ES-I3 (cell line): Measurements from ENCODE around the gene PIK3CD.
"Not testable (repeated sequence)": the region's sequence is repeated elsewhere in the genome, so short reads cannot be mapped to it uniquely, and the experiment has no call there.

ENCODE experiments used
- H3K36me3 ChIP-seq: 2 replicates; pipeline ENCODE4 v1.6.1; 2013; ENCODE audit warnings: mild to moderate bottlenecking, low read length, control low read depth, moderate library complexity; ENCODE audit not compliant: insufficient read depth
- H3K4me1 ChIP-seq: 2 replicates; pipeline ENCODE4 v1.6.1; 2013; ENCODE audit warnings: mild to moderate bottlenecking, control low read depth, low read length; ENCODE audit not compliant: insufficient read depth
- H3K9ac ChIP-seq: 2 replicates; pipeline ENCODE4 v1.6.1; 2013; ENCODE audit warnings: low read depth, mild to moderate bottlenecking, low read length, moderate library complexity
- H3K9me3 ChIP-seq: 2 replicates; pipeline ENCODE4 v1.6.1; 2013; ENCODE audit warnings: mild to moderate bottlenecking, low read length, moderate library complexity; ENCODE audit not compliant: control insufficient read depth, insufficient read depth

The PIK3CD gene

GRCh38 chr1:9730096-9730901 lies 78.8 kb downstream of the PIK3CD start:
- peaks cover 23% of the 10 kb centered on the region for H3K36me3 ChIP-seq
- no peaks in the 10 kb centered on the region for H3K4me1 ChIP-seq
- no peaks in the 10 kb centered on the region for H3K9me3 ChIP-seq
- H3K9ac ChIP-seq = no peak overlapping the region

DNA sequence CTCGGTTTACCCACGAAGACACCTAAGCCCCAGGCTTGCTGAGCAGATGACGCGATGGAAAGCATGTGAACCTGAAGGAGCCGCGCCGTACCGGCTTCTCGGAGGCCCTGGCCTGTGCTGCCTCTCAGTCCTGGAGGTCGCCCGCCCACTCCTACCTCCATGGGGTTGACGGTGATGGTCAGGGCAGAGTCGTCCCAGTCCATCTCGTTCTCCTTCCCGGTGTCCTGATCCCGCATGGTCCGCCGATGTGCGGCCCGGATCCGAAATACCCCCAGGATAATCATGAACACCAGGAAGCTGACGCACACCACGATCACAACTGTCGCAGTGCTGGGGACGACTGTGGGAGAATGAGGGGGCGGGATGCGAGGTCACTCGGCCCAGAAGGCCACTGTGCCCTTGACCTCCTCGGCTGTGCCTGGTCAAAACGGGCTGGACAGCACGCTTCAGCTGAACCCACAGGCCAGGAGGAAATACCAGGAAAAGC lies 79.6 kb downstream of the PIK3CD start:
- H3K4me1 ChIP-seq = no peaks in the 10 kb centered on the region
- H3K36me3 ChIP-seq = peaks cover 27% of the 10 kb centered on the region
- no peak overlapping the region for H3K9ac ChIP-seq
- H3K9me3 ChIP-seq = no peaks in the 10 kb centered on the region

- H3K36me3 ChIP-seq = peaks cover 27% of the 10 kb centered on the region
- no peaks in the 10 kb centered on the region for H3K4me1 ChIP-seq
- H3K9ac ChIP-seq = no peak overlapping the region
- no peaks in the 10 kb centered on the region for H3K9me3 ChIP-seq
Observed at GRCh38 chr1:9731561-9731960, 80.0 kb downstream of the PIK3CD start.

GRCh38 chr1:9732123-9732971 lies 80.8 kb downstream of the PIK3CD start:
- Histone ChIP-seq H3K4me1 (no peaks in the 10 kb centered on the region), H3K9me3 (no peaks in the 10 kb centered on the region), H3K36me3 (peaks cover 30% of the 10 kb centered on the region), H3K9ac (no peak overlapping the region)

DNA sequence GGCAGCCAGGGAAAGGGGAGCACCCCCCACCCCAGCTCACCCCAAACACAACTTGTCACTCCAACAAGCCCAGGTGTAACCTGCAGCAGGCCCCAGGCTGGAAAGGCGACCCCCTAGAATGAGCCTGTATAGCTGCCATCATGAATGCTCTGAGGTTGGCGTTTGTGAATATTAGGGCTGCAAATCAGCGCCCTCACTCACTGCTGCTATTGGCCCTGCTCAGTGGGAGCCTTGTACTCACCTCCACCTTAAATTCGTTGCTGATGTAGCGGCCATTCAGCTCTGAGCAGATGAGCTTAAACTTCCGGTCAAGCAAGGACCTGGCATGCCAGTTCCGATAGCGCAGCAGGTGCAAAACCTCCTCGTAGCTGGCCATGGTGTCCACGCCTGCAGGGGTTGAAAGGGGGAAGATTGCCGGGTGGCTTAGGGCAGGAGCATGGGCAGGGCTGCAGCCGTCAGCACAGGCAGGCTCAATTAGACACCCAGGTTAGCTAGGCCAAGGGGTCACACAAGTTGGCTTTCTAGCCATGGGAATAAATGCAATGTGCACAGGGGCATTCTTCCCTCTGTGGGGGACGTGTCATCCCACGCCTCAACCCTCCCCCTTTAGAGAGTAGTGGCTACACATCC lies 81.7 kb downstream of the PIK3CD start:
- Histone ChIP-seq H3K9ac (no peak overlapping the region), H3K36me3 (peaks cover 30% of the 10 kb centered on the region), H3K9me3 (no peaks in the 10 kb centered on the region), H3K4me1 (no peaks in the 10 kb centered on the region)

GRCh38 chr1:9735800-9736199 lies 84.3 kb downstream of the PIK3CD start:
- Histone ChIP-seq H3K4me1 (no peaks in the 10 kb centered on the region), H3K9me3 (no peaks in the 10 kb centered on the region), H3K9ac (no peak overlapping the region), H3K36me3 (peaks cover 28% of the 10 kb centered on the region)

DNA sequence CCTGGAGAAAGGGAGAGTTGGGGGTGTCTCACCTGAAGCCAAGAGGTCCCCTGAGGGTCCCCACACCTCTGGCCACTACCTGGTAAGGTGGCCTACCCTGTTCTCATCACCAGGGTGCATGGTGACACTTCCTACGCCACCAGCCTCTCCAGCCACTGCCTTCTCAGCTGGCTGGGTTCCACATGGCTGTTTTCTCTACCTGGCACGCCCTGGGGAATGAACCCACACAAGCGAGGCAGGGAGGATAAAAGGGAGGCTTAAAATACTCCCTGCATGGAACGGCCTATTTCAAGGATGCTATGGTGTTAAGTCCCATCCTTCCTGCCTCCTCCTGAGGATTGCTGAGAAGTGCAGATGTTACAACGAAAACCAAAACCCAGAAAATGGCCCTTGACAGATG lies 84.7 kb downstream of the PIK3CD start:
- H3K9me3 ChIP-seq = no peaks in the 10 kb centered on the region
- H3K9ac ChIP-seq = no peak overlapping the region
- H3K4me1 ChIP-seq = no peaks in the 10 kb centered on the region
- H3K36me3 ChIP-seq = peaks cover 29% of the 10 kb centered on the region

GRCh38 chr1:9737057-9737456 lies 85.5 kb downstream of the PIK3CD start:
- peaks cover 34% of the 10 kb centered on the region for H3K36me3 ChIP-seq
- no peak overlapping the region for H3K9ac ChIP-seq
- no peaks in the 10 kb centered on the region for H3K4me1 ChIP-seq
- H3K9me3 ChIP-seq = no peaks in the 10 kb centered on the region

- H3K36me3 ChIP-seq = peaks cover 34% of the 10 kb centered on the region
- no peaks in the 10 kb centered on the region for H3K9me3 ChIP-seq
- H3K9ac ChIP-seq = no peak overlapping the region
- H3K4me1 ChIP-seq = no peaks in the 10 kb centered on the region
Observed at GRCh38 chr1:9737671-9738070, 86.1 kb downstream of the PIK3CD start.

DNA sequence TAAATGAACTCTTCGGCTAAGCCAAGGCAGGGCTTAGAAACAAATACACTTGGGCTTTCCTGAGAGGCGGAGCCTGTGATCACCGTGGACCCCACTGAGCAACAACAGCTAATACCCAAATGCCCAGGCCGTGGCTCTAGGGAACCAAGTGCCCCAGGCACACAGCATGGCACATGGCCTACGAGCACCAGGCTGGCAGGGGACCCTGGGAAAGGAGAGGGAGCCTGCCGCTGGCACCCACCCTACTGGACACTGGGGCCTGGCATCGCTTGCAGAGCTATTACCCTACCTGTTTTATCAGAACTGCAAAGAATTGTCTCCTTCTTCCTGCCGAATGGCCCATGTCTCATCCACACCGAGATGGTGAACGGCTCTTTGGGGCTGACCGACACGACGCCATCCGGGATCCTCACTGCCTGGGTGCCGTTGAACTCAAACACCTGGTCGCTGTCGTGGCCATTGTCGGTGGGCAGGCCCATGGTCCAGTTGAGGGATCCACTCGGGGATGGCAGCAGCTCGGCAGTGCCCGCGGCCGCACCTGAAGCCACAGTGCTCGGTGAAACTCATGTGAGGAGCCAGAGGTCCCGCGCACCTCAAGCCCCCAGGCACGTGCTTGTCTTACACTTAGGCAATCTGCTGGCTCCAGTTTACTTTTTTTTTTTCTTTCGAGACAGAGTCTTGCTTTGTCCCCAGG lies 92.7 kb downstream of the PIK3CD start:
- Histone ChIP-seq H3K4me1 (no peaks in the 10 kb centered on the region), H3K36me3 (peaks cover 24% of the 10 kb centered on the region), H3K9me3 (no peaks in the 10 kb centered on the region), H3K9ac (no peak overlapping the region)

DNA sequence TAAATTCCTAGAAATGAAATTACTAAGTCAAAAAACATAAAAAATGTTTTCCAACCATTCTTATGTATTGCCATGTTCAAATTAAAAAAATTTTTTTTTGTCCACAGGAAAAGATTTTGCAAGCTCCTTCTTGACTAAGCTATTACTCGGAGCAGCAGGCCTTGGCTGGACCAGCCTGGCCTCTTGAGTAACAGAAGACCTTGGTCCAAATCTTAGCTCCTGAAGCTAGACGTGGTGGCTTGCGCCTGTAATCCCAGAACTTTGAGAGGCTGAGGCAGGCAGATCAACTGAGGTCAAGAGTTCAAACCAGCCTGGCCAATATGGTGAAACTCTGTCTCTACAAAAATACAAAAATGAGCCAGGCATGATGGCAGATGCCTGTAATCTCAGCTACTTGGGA lies 94.7 kb downstream of the PIK3CD start:
- Histone ChIP-seq H3K9me3 (no peaks in the 10 kb centered on the region), H3K9ac (no peak overlapping the region), H3K4me1 (no peaks in the 10 kb centered on the region), H3K36me3 (peaks cover 30% of the 10 kb centered on the region)

DNA sequence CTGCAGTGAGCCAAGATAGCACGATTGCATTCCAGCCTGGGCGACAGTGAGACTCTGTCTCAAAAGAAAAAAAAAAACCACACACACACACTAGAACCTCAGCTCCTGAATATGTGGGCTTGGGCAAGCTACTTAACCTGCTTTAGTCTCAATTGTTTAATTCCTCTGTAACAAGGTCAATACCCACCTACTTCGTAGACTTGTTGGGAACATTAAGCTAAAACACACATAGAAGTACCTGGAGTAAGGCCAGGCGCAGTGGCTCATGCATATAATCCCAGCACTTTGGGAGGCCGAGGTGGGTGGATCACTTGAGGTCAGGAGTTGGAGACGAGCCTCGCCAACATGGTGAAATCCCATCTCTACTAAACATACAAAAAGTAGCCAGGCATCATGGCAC lies 95.1 kb downstream of the PIK3CD start:
- Histone ChIP-seq H3K36me3 (peaks cover 29% of the 10 kb centered on the region), H3K4me1 (no peaks in the 10 kb centered on the region), H3K9ac (no peak overlapping the region), H3K9me3 (no peaks in the 10 kb centered on the region)

GRCh38 chr1:9748391-9748790 lies 96.9 kb downstream of the PIK3CD start:
- not testable (repeated sequence) for H3K9ac ChIP-seq, H3K4me1 ChIP-seq, H3K9me3 ChIP-seq
- H3K36me3 ChIP-seq = peaks cover 25% of the 10 kb centered on the region

GRCh38 chr1:9749361-9749760 lies 97.8 kb downstream of the PIK3CD start:
- H3K36me3 ChIP-seq = peaks cover 20% of the 10 kb centered on the region

More at GRCh38 chr1:9749361-9749760, 97.8 kb downstream of the PIK3CD start:
- no peaks in the 10 kb centered on the region for H3K4me1 ChIP-seq
- H3K9me3 ChIP-seq = no peaks in the 10 kb centered on the region
- no peak overlapping the region for H3K9ac ChIP-seq
